Tibial nerve (tissue), 4 donors: ENCODE measurements around the gene B3GALT2.

Experiments
- CTCF ChIP-seq, 5 experiments: fragments of 200-600 bp in 3 of 5; fragments of 450-650 bp in 2 of 5; sonication (generic) in 3 of 5; IDR thresholded peaks; one replicate each; pipeline ENCODE4 v1.5.1; 2016 to 2019; ENCODE audit warnings: antibody characterized with exemption in 5 of 5, mild to moderate bottlenecking in 3 of 5, moderate library complexity in 2 of 5
- EP300 ChIP-seq, 2 donors: sonication (generic); formaldehyde crosslinking; IDR thresholded peaks; one replicate each; pipeline ENCODE4 v1.6.1; 2017; ENCODE audit warnings: antibody characterized with exemption in 2 of 2, mild to moderate bottlenecking in 1 of 2

- no peak for TF ChIP-seq CTCF (IDR thresholded peaks at IDR 0.05)
- TF ChIP-seq EP300 (IDR thresholded peaks at IDR 0.05): no peak
These were observed 10.3 kb downstream of the B3GALT2 start for GRCh38 chr1:193176113-193176512.
